Fibroblast of mammary gland (primary cell): ENCODE results near the gene GEMIN7.
A peak's percentile ranks its signal among the peaks of the same experiment; 100 is the strongest.

ENCODE experiments used
- DNase-seq: peaks from one replicate; pipeline ENCODE4 v3.0.0-alpha.2; 2010; ENCODE audit warnings: low read depth
- H3K4me3 ChIP-seq: 2 replicates; pipeline ENCODE4 v1.5.1; 2011; ENCODE audit warnings: low read depth, mild to moderate bottlenecking, low read length, moderate library complexity; ENCODE audit not compliant: control insufficient read depth
- CTCF ChIP-seq: conservative IDR thresholded peaks from 2 replicates; pipeline ENCODE4 v1.5.1; 2011; ENCODE audit warnings: low read depth, low read length, inconsistent platforms; ENCODE audit not compliant: control insufficient read depth, insufficient read depth

The GEMIN7 gene

GRCh38 chr19:45090034-45090433 lies 11.0 kb downstream of the GEMIN7 start:
- no peak overlapping the region for H3K4me3 ChIP-seq
- no peak for TF ChIP-seq CTCF
- DNase-seq = no peak

GRCh38 chr19:45090606-45091005 lies 11.5 kb downstream of the GEMIN7 start:
- peak overlapping the region; percentile 58 for H3K4me3 ChIP-seq
- no peak for DNase-seq
- TF ChIP-seq CTCF = no peak

- peak overlapping the region; percentile 93 for H3K4me3 ChIP-seq
- no peak for TF ChIP-seq CTCF
- peak; percentile 99 for DNase-seq
These were observed 12.2 kb downstream of the GEMIN7 start for GRCh38 chr19:45091031-45091923.

GRCh38 chr19:45092747-45093678 lies 14.0 kb downstream of the GEMIN7 start, which contains the start of gene PPP1R37:
TSS of gene PPP1R37 (plus strand) at chr19:45093179. CDS start at chr19:45093326, 147 bp downstream.
- TF ChIP-seq CTCF = no peak
- peak within 1 kb of the TSS; percentile 93 for H3K4me3 ChIP-seq
- peak; percentile 98 for DNase-seq

- peak overlapping the region; percentile 93 for H3K4me3 ChIP-seq
- no peak for DNase-seq
- TF ChIP-seq CTCF = no peak
These were observed 15.1 kb downstream of the GEMIN7 start for GRCh38 chr19:45094137-45094536.

- no peak overlapping the region for H3K4me3 ChIP-seq
- DNase-seq = no peak
- TF ChIP-seq CTCF = no peak
These were observed 15.6 kb downstream of the GEMIN7 start for GRCh38 chr19:45094707-45095106.
